Immature natural killer cell (primary cell): ENCODE measurements around the gene MCU. TPM values are rescaled to one million over a fixed set of nuclear protein-coding genes. Genes with fewer than 3 reads are reported as not detected.
"Not testable (repeated sequence)": the region's sequence is repeated elsewhere in the genome, so short reads cannot be mapped to it uniquely, and the experiment has no call there.

Experiments
- DNase-seq, 3 donors: peaks; one replicate each; pipeline ENCODE4 v3.0.0; 2022; ENCODE audit warnings: mixed read lengths in 1 of 3
- H3K27ac Mint-ChIP-seq, 6 donors: one replicate each; pipeline ENCODE4 v1.8.0; 2020; ENCODE audit warnings: mixed read lengths in 6 of 6, mild to moderate bottlenecking in 5 of 6, inconsistent platforms in 4 of 6, moderate library complexity in 3 of 6
- H3K27me3 Mint-ChIP-seq, 3 donors: one replicate each; pipeline ENCODE4 v1.8.0; 2020 to 2021; ENCODE audit warnings: low read depth in 3 of 3, mild to moderate bottlenecking in 3 of 3, mixed read lengths in 3 of 3, moderate library complexity in 3 of 3, inconsistent platforms in 1 of 3
- H3K36me3 Mint-ChIP-seq, 3 donors: one replicate each; pipeline ENCODE4 v1.8.0; 2020; ENCODE audit warnings: mixed read lengths in 3 of 3, inconsistent platforms in 2 of 3, mild to moderate bottlenecking in 2 of 3
- H3K4me1 Mint-ChIP-seq, 2 donors: one replicate each; pipeline ENCODE4 v1.8.0; 2020; ENCODE audit warnings: inconsistent platforms in 2 of 2, mild to moderate bottlenecking in 2 of 2, mixed read lengths in 2 of 2, moderate library complexity in 1 of 2
- H3K4me3 Mint-ChIP-seq, 5 donors: one replicate each; pipeline ENCODE4 v1.8.0; 2020; ENCODE audit warnings: mild to moderate bottlenecking in 5 of 5, mixed read lengths in 5 of 5, inconsistent platforms in 3 of 5, moderate library complexity in 3 of 5
- H3K9me3 Mint-ChIP-seq, 6 donors: one replicate each; pipeline ENCODE4 v1.8.0; 2020; ENCODE audit warnings: mild to moderate bottlenecking in 6 of 6, mixed read lengths in 6 of 6, inconsistent platforms in 4 of 6, moderate library complexity in 3 of 6
- polyA plus RNA-seq, 3 donors: library from polyadenylated mRNA; unstranded; fragments of 300-500 nt; fragmentation: Illumina TruSeq; gene quantifications; one replicate each; pipeline ENCODE4 v1.2.3, GENCODE V29; 2021

The MCU gene
- polyA plus RNA-seq, 3 donors from 2014 or later, result 9.2 to 11.6 (median 11.5) TPM

DNA sequence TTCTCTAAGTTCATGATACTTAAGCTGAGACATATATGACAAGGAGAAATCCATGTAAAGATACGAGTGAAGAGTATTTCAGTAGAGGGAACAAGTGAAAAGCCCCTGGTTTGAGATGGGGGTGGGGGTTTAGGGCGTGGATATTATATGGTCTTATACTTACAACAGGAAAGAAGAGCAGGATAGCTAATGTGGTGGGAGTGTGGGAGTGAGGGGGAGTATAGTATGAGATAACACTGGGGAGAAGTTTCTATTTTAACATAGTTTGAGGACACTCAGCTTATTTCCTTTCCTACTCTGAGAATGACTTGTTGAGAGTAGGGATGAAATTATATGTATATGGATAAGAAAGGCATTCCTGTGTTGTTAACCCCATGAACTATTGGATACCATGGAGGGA, 36.5 kb downstream of the MCU start:
- H3K27me3 Mint-ChIP-seq, result peaks cover 0 to 2% (median 0%) of the 10 kb centered on the region in 3 donors
- DNase-seq, result no peak
- H3K27ac Mint-ChIP-seq, result no peak overlapping the region
- no peak overlapping the region for H3K4me3 Mint-ChIP-seq
- H3K36me3 Mint-ChIP-seq, result no peaks in the 10 kb centered on the region
- H3K9me3 Mint-ChIP-seq, result no peaks in the 10 kb centered on the region
- H3K4me1 Mint-ChIP-seq, result no peaks in the 10 kb centered on the region

DNA sequence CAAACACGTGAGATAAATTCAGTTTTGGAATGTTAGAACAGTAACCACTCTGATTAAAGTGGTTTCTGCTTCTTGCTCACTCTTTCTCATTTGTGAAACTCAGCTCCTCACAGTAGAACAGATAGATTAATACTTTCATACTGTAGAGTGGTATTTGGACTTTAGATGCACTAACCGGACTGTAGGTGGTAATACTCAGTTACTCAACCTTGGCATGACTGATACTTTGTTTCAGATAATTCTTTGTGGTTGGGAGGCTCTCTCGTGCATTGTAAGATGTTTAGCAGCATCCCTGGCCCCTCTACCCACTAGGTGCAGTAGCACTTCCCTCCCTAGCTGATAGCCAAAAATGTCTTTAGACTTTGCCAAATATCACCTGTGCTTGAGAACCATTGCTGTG, 37.6 kb downstream of the MCU start:
- H3K27me3 Mint-ChIP-seq, result peaks cover 0 to 2% (median 0%) of the 10 kb centered on the region in 3 donors
- no peaks in the 10 kb centered on the region for H3K36me3 Mint-ChIP-seq
- H3K27ac Mint-ChIP-seq, result no peak overlapping the region
- H3K4me3 Mint-ChIP-seq, result no peak overlapping the region
- no peaks in the 10 kb centered on the region for H3K9me3 Mint-ChIP-seq
- H3K4me1 Mint-ChIP-seq, result no peaks in the 10 kb centered on the region
- DNase-seq, result no peak

DNA sequence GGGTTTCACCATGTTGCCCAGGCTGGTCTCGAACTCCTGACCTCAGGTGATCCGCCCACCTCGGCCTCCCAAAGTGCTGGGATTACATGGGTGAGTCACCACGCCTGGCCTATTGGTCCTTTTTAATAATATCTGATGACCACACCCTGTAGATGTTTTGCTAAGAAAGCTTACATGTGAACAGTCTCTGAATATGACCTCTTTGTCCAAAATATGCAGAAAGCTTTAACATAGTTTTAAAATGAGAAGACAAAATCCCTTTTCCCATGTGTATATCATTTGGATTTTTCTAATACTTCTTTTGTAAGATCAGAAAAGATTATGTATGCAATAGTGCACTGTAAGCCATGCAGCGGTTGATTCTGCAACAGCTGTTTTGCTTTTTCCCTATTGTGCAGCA, 38.5 kb downstream of the MCU start:
- Mint-ChIP-seq H3K9me3 (no peaks in the 10 kb centered on the region), H3K27ac (no peak overlapping the region), H3K4me1 (no peaks in the 10 kb centered on the region), H3K27me3 (peaks cover 0 to 2% (median 0%) of the 10 kb centered on the region in 3 donors), H3K4me3 (no peak overlapping the region), H3K36me3 (no peaks in the 10 kb centered on the region)
- DNase-seq, result no peak

DNA sequence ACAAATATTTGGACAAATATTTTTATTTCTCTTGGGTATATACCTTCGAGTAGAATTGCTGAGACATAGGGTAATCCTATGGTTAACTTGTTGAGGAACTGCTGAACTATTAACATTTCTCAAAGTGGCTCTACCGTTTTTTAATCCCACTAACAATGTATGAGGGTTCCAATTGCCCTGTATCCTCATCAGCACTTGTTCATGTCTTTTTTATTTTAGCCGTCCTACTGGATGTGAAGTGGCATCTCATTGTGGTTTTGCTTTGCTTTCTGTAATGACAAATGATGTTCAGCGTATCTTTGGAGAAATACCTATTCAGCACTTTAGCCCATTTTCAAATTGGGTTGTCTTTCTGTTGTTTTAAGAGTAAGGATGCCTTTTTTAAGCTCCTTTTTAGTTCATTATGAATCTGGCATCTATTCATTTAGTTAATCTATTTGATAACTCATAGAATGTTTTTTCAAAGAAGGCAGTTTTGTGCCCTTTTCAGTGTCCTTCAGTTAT, 40.0 kb downstream of the MCU start:
- Mint-ChIP-seq H3K36me3 (no peaks in the 10 kb centered on the region), H3K9me3 (no peaks in the 10 kb centered on the region), H3K4me3 (no peak overlapping the region), H3K27me3 (no peaks in the 10 kb centered on the region), H3K4me1 (no peaks in the 10 kb centered on the region), H3K27ac (no peak overlapping the region)
- no peak for DNase-seq

DNA sequence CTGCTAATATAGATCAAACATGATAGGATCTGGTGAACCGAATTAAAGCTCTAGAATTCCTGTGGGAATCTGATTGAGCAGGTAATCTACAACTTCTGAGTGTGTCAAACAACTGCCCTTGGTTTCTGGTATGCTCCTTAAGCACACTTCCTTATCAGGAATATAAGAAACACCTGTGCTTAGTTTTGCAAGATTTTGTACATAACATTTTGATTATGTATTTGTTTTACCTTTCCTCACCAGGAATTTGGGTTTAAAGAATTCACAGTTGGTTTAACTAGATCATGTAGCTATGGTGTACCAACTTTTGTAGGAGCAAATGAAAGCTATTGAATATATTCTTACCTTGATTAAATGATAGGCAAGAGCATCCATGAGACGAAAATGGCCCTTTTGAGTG, 40.6 kb downstream of the MCU start:
- no peaks in the 10 kb centered on the region for H3K36me3 Mint-ChIP-seq

DNA sequence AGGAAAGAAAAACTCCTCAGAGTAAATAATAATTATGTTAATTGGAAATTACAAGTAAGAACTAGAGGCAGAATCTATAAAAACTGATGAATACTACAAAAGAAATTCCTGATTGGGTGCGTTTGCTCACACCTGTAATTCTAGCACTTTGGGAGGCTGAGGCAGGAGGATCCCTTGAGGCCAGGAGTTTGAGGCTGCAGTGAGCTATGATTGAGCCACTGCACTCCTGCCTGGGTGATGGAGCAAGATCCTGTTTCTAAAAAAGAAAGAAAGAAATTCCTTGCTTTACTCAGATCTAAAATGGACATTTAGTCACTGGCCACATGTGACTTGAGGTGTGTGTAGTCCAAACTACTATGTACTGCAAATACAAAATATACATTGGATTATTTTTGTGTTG, 42.0 kb downstream of the MCU start:
- H3K4me3 Mint-ChIP-seq, result no peak overlapping the region
- H3K27ac Mint-ChIP-seq, result no peak overlapping the region
- H3K36me3 Mint-ChIP-seq, result no peaks in the 10 kb centered on the region
- H3K9me3 Mint-ChIP-seq, result no peaks in the 10 kb centered on the region
- DNase-seq, result no peak
- H3K27me3 Mint-ChIP-seq, result no peaks in the 10 kb centered on the region
- peaks cover 3 to 16% of the 10 kb centered on the region in 2 donors for H3K4me1 Mint-ChIP-seq

More for the DNA sequence above, 40.6 kb downstream of the MCU start:
- Mint-ChIP-seq H3K9me3 (no peaks in the 10 kb centered on the region), H3K27me3 (no peaks in the 10 kb centered on the region), H3K4me1 (peaks cover 0 to under 1% of the 10 kb centered on the region in 2 donors), H3K4me3 (no peak overlapping the region), H3K27ac (no peak overlapping the region)
- no peak for DNase-seq

DNA sequence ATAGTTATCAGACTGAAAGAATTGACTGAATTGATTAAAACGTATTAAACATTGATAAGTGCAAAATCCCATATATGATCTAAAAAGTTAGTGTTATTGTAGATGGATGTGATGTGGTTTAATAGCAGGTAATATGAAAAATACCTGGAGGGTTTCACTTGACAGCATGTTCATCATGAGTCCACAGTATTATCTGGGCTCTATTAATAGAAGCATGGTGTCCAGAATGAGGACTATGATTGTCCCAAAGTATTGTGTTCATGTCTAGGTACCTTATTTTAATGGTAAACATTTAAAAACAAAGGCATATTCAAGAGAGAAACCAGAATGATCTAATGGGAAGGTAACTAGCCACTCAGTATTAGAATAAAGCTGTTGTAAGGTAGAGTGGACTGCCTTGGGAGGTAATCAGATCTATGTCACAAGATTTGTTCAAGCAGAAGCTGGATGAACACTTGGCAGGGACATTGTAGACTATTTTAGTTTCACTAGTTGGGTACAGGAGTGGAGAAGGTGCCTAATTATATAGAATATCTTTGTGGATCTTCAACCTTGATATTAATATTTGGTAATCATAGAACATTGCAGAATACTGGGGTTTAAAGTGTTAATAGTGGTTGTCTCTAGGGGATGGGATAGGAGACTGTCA, 43.5 kb downstream of the MCU start:
- no peaks in the 10 kb centered on the region for H3K27me3 Mint-ChIP-seq
- H3K27ac Mint-ChIP-seq, result no peak overlapping the region
- peaks cover 5 to 19% of the 10 kb centered on the region in 2 donors for H3K4me1 Mint-ChIP-seq
- no peak for DNase-seq
- no peaks in the 10 kb centered on the region for H3K9me3 Mint-ChIP-seq
- H3K4me3 Mint-ChIP-seq, result no peak overlapping the region
- no peaks in the 10 kb centered on the region for H3K36me3 Mint-ChIP-seq

DNA sequence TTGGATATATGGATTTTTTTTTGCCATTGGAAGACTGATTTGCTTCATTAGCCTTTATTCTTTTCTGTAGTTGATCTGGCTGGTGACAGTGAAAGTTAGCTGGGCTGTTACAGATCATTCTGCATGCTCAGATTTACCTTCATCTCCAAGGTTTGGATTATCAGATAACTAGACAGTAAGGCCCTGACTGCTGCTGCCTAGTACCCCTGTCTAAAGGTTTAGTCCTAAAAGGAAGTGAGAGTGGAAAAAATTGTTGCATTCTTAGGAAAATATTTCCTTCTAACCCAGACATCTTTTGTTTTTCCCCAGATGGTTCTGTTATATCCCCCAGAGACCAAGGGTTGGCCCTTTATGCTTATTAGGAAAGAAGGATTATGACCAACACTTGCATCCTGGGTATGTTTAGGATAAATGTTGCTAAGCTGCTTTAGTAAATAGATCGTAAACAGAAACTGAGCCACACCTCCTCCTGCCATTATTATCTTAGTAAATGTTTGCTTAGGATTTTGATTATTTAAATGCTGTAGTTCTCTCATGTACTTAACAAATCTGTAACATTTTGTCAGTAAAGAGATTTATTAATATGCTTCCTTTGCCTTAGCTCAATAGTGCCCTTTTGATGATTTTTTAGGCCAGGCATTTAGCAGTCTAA, 44.4 kb downstream of the MCU start:
- H3K4me1 Mint-ChIP-seq, result peaks cover 9 to 23% of the 10 kb centered on the region in 2 donors
- H3K9me3 Mint-ChIP-seq, result no peaks in the 10 kb centered on the region
- H3K36me3 Mint-ChIP-seq, result no peaks in the 10 kb centered on the region
- DNase-seq, result no peak
- no peak overlapping the region for H3K27ac Mint-ChIP-seq
- H3K27me3 Mint-ChIP-seq, result no peaks in the 10 kb centered on the region
- no peak overlapping the region for H3K4me3 Mint-ChIP-seq

DNA sequence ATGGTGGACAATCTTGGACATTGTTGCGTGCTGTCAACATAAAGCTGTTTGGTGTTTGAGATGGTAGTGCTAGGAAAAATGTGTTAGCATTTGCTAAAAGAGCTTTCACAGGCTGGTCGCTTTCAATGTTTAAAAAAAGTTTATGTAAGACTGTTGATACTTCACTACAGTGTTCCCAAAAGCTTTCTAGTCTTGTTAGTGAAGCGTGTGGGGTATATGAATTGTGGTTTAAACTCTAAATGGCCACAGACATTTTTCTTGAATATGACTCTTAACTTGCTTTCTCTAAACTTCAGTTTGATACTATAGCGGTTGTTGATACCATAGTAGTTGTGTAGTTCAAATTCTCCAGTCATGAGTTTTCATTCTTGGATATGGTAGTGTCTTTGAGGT, 44.9 kb downstream of the MCU start:
- Mint-ChIP-seq H3K9me3 (no peaks in the 10 kb centered on the region), H3K4me1 (peaks cover 12 to 23% of the 10 kb centered on the region in 2 donors), H3K27ac (no peak overlapping the region), H3K36me3 (no peaks in the 10 kb centered on the region), H3K27me3 (no peaks in the 10 kb centered on the region), H3K4me3 (no peak overlapping the region)
- DNase-seq, result no peak

DNA sequence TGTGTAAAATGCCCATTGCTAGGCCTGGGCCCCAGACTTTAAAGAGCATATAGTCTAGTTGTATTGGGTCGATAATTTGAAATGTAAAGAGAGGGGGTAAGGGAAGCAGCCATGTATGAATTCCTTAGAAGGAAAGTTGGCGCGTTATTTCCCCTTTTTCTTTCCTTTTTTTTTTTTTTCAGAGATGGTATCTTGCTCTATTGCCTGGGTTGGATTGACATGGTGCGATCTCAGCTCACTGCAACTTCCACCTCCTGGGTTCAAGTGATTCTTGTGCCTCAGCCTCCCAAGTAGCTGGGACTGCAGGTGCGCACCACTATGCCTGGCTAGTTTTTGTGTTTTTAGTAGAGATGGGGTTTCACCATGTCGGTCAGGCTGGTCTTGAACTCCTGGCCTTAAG, 45.4 kb downstream of the MCU start:
- H3K4me1 Mint-ChIP-seq, result peaks cover 12 to 23% of the 10 kb centered on the region in 2 donors
- not testable (repeated sequence) for H3K4me3 Mint-ChIP-seq, H3K27me3 Mint-ChIP-seq, DNase-seq, H3K36me3 Mint-ChIP-seq, H3K9me3 Mint-ChIP-seq
- peak overlapping the region in 1 of 6 donors; percentile 19 for H3K27ac Mint-ChIP-seq

DNA sequence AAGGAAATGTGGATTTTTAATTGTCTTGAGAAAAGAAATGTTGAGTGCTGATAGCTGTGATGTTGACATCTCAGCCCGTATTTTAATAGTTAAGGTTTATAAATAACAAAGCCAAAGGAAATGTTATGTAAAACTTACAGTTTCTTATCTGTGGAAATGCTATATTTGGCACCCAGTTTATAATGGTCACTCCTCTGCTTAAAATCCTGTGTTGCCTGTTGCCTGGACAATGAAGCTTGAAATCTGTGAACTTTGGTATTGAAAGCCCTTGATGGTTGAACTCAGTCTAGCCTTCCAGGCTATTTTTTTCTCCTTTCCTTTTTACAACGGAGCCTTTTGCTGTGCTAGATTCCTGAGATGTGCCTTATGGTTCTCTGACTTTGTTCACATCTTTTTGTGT, 46.5 kb downstream of the MCU start:
- no peak for DNase-seq

DNA sequence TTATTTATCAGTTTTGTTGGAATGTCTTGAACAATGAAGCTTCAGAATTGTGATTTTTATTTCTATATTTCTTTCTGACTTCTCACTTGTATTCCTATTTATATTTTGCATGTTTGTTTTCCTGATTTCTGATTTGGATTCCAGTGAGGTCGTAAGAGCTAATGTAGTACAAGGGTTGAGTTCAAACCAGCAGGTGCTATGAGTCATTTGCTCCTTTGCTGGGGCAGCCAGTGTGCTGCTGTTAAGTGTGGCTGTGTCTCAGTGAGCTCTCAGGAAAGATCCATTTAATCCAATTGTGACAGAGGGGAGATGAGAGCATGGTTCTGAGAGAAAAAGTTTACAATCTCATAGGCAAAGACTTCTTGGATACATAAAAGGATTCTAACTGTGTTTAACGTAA, 48.6 kb downstream of the MCU start:
- H3K27ac Mint-ChIP-seq, result no peak overlapping the region
- peaks cover 12 to 23% of the 10 kb centered on the region in 2 donors for H3K4me1 Mint-ChIP-seq
- H3K36me3 Mint-ChIP-seq, result no peaks in the 10 kb centered on the region
- DNase-seq, result no peak
- H3K27me3 Mint-ChIP-seq, result no peaks in the 10 kb centered on the region
- H3K4me3 Mint-ChIP-seq, result no peak overlapping the region
- H3K9me3 Mint-ChIP-seq, result no peaks in the 10 kb centered on the region

More for the DNA sequence above, 46.5 kb downstream of the MCU start:
- Mint-ChIP-seq H3K27me3 (no peaks in the 10 kb centered on the region), H3K36me3 (no peaks in the 10 kb centered on the region), H3K27ac (no peak overlapping the region), H3K4me3 (no peak overlapping the region), H3K4me1 (peaks cover 12 to 23% of the 10 kb centered on the region in 2 donors), H3K9me3 (no peaks in the 10 kb centered on the region)

DNA sequence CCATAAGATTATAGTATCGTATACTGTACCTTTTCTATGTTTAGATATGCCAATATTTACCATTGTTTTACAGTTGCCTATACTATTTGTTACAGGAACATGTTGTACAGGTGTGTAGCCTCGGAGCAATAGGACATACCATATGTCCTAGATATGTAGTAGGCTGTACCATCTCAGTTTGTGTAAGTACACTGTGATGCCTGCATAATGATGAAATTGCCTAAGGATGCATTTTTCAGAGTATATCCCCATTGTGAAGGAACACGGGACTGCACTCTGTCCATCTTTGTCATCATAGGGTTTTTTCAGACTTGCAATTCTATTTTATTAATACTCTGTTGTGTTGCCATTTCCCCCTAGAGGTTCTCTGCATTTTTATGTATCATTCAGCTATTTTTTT, 50.1 kb downstream of the MCU start:
- DNase-seq, result no peak
- H3K4me1 Mint-ChIP-seq, result peaks cover 12 to 23% of the 10 kb centered on the region in 2 donors
- no peaks in the 10 kb centered on the region for H3K27me3 Mint-ChIP-seq
- H3K9me3 Mint-ChIP-seq, result no peaks in the 10 kb centered on the region
- no peaks in the 10 kb centered on the region for H3K36me3 Mint-ChIP-seq
- H3K27ac Mint-ChIP-seq, result no peak overlapping the region
- no peak overlapping the region for H3K4me3 Mint-ChIP-seq

DNA sequence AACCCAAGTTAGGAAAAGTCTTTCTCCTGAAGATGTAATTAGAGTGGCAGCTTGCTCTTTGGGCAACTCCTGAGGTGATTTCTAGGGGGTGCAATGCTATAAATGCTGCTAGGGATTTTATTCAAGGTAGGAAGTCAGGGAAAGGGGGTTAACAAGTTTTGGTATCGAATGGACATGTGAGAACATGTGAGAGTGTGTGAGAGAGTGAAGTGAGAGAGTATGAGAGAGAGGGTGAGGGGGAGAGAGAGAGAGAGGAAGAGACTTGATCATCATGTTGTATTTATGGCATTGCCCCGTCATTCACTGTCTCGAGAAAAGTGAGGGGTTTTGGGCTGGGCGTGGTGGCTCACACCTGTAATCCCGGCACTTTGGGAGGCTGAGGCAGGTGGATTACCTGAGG, 50.9 kb downstream of the MCU start:
- no peaks in the 10 kb centered on the region for H3K27me3 Mint-ChIP-seq
- no peaks in the 10 kb centered on the region for H3K36me3 Mint-ChIP-seq
- H3K4me1 Mint-ChIP-seq, result peaks cover 12 to 20% of the 10 kb centered on the region in 2 donors
- H3K27ac Mint-ChIP-seq, result no peak overlapping the region
- DNase-seq, result no peak
- no peaks in the 10 kb centered on the region for H3K9me3 Mint-ChIP-seq
- H3K4me3 Mint-ChIP-seq, result no peak overlapping the region

DNA sequence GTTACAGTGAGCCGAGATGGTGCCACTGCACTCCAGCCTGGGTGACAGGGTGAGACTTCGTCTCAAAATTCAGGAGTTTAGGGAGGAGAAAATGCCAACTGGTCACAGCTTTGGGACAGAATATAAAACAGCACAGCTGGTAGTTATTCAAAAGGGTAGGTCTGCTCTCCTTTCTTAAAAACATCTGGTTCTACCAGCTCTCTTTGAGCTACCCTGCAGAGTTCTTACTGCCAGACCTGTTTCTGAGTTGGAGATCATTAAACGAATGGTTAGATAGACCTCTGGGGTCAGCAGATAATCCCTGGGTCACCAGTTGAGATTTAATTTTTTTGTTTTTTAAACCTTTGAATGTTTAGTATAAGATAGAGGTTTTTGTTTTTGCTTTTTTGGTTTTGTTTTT, 52.6 kb downstream of the MCU start:
- Mint-ChIP-seq H3K4me1 (peaks cover 7 to 9% of the 10 kb centered on the region in 2 donors), H3K27ac (no peak overlapping the region), H3K4me3 (no peak overlapping the region), H3K36me3 (no peaks in the 10 kb centered on the region), H3K27me3 (no peaks in the 10 kb centered on the region), H3K9me3 (no peaks in the 10 kb centered on the region)
- no peak for DNase-seq
